Gastroesophageal sphincter (tissue), 3 donors: Measurements from ENCODE around the gene SLC7A10.
"Not testable (repeated sequence)": the region's sequence is repeated elsewhere in the genome, so short reads cannot be mapped to it uniquely, and the experiment has no call there.

Experiments used
- CTCF ChIP-seq, 4 experiments: fragments of 200-600 bp in 2 of 4; fragments of 450-650 bp in 2 of 4; sonication (generic) in 1 of 4; IDR thresholded peaks; one replicate each; pipeline ENCODE4 v1.5.1; 2017 to 2019; ENCODE audit warnings: antibody characterized with exemption in 4 of 4, mild to moderate bottlenecking in 2 of 4, moderate library complexity in 2 of 4
- EP300 ChIP-seq: sonication (generic); formaldehyde crosslinking; IDR thresholded peaks from one replicate; pipeline ENCODE4 v1.6.1; 2017; ENCODE audit warnings: antibody characterized with exemption, mild to moderate bottlenecking
- POLR2A ChIP-seq, 2 donors: fragments of 450-650 bp; IDR thresholded peaks; one replicate each; pipeline ENCODE4 v1.6.1; 2017; ENCODE audit warnings: antibody characterized with exemption in 2 of 2, mild to moderate bottlenecking in 2 of 2, moderate library complexity in 1 of 2
- POLR2AphosphoS5 ChIP-seq: sonication (generic); formaldehyde crosslinking; IDR thresholded peaks from one replicate; pipeline ENCODE4 v1.6.1; 2017; ENCODE audit warnings: antibody characterized with exemption

- TF ChIP-seq CTCF (IDR thresholded peaks at IDR 0.05); POLR2AphosphoS5; POLR2A (IDR thresholded peaks at IDR 0.05); EP300: not testable (repeated sequence)
Observed at GRCh38 chr19:33209850-33210230, 15.8 kb downstream of the SLC7A10 start.
